MV-4-11 (cell line): ENCODE measurements around the gene ATG4D.
"Not testable (repeated sequence)": the region's sequence is repeated elsewhere in the genome, so short reads cannot be mapped to it uniquely, and the experiment has no call there.

Source experiments
- DNase-seq: peaks from one replicate; lab custom pipeline; 2025; lab: John Stamatoyannopoulos, UW

ATG4D gene

GRCh38 chr19:10519421-10519820 is 24.3 kb upstream of the ATG4D start:
- DNase-seq = no peak

DNA sequence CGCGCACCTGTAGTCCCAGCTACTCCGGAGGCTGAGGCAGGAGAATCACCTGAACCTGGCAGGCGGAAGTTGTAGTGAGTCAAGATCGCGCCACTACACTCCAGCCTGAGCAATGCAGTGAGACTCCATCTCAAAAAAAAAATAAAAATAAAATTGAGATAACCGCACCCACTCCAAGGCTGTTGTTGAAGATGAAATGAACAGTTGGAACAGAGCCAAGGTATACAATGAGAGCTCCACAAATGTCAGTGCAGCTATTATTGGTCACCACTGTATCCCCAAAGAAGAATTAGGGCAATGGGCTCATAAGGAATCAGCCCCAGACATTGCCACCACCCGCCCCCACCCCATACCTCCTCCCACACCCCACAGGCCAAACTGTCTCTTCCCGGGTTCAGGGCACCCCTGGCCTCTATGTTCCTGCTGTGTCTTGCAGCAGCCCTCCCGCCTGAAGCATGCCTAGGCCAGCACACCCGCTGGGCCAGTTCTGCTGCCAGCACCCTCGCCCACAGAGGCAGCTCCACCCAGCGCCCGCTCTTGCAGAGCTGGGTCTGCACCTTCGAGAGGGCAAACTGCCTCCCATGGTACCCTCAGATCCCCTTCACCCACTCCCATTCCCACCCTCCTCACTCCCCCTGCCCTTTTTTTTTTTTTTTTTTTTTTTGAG is 22.9 kb upstream of the ATG4D start:
- no peak for DNase-seq

DNA sequence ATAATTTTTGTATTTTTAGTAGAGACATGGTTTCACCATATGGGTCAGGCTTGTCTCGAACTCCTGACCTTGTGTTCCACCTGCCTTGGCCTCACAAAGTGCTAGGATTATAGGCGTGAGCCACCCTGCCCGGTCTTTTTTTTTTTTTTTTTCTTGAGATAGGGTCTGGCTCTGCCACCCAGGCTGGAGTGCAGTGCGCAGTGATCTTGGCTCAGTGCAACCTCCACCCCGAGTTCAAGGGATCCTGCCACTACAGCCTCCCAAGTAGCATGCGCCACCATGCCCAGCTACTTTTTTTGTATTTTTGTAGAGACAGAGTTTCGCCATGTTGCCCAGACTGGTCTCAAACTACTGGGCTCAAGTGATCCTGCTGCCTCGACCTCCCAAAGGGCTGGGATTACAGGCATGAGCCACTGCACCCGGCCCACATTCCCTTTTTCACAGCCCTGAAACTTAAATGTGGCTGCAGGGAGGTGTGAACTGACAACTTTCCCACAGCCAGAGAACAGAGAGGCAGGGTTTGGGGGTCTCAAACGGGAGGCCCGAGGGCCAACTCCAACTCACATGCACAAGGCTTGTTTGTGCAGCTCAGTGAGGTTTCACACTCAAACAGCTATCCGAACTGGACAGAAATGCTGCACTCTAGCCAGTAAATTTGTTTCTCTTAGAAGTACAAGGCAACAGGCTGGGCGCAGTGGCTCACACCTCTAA is 22.1 kb upstream of the ATG4D start:
- no peak for DNase-seq

DNA sequence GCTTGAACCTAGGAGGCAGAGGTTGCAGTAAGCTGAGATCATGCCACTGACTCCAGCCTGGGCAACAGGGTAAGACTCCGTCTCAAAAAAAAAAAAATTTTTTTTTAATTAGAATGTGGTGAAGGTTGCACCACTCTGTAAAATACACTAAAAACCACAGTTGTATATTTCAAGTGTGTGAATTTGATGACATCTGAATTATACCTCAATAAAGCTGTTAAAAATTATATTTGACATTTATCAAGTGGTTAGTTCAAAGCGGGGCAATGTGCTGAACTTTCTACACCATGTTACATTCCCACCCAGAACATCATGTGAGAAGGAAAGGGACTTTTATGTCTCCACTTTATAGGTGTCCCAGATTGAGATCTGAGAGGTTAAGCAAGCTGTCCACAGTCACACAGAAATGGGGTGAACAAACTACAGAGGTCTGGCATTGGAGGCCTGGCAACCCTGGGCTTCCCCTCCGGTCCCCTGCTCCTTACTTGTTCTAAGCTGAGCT is 20.5 kb upstream of the ATG4D start:
- DNase-seq = peak; percentile 18

- DNase-seq = no peak
These were observed 18.1 kb upstream of the ATG4D start for GRCh38 chr19:10525636-10526035.

GRCh38 chr19:10526887-10527286 is 16.8 kb upstream of the ATG4D start:
- not testable (repeated sequence) for DNase-seq

GRCh38 chr19:10532457-10532856 is 11.2 kb upstream of the ATG4D start:
- DNase-seq = no peak

GRCh38 chr19:10533646-10534386 is 9.9 kb upstream of the ATG4D start:
- peak; percentile 46 for DNase-seq

DNA sequence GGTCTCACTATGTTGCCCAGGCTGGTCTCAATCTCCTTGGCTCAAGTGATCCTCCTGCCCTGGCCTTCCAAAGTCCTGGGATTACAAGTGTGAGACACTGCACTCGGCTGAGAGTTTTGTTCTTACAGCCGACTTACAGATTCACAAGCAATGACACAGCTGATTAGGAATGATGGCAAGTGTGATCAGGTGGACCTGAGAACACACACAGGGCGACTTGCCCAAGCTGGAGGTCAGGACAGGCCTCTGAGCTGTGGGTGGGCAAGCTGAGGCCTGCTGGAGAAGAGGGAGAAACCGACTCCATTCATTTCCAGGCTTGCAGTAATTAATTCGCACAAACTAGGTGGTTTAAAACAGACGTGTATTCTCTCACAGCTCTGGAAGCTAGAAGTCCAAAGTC is 8.1 kb upstream of the ATG4D start:
- no peak for DNase-seq

DNA sequence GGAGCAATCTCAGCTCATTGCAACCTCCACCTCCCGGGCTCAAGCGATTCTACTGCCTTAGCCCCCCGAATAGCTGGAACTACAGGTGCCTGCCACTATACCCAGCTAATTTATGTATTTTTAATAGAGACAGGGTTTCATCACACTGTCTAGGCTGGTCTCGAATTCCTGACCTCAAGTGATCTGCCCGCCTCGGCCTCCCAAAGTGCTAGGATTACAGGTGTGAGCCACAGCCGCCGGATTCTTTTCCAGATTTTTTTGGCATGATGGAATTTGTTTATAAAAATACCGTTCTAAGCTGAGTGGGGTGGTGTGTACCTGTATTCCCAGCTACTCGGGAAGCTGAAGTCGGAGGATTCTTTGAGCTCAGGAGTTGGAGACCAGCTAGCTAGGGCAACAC is 6.0 kb upstream of the ATG4D start:
- DNase-seq = no peak

GRCh38 chr19:10538204-10538983 is 5.3 kb upstream of the ATG4D start:
- DNase-seq = peak; percentile 89

DNA sequence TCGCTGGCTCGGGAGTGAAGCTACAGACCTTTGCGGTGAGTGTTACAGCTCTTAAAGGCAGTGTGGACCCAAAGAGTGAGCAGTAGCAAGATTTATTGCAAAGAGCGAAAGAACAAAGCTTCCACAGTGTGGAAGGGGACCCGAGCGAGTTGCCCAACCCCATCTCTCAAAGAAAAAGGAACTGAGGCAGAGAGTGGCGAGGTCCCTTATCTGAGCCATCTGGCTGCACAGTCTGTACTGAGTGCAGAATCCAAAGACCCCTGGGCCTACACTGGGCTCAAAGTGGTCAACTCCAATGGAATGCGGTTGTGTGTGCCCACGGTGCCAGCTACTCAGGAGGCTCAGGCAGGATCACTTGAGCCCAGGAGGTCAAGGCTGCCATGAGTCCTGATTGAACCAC is 4.7 kb upstream of the ATG4D start:
- DNase-seq = peak; percentile 84

GRCh38 chr19:10543059-10543419 is 665 bp upstream of the ATG4D start:
- DNase-seq = no peak

DNA sequence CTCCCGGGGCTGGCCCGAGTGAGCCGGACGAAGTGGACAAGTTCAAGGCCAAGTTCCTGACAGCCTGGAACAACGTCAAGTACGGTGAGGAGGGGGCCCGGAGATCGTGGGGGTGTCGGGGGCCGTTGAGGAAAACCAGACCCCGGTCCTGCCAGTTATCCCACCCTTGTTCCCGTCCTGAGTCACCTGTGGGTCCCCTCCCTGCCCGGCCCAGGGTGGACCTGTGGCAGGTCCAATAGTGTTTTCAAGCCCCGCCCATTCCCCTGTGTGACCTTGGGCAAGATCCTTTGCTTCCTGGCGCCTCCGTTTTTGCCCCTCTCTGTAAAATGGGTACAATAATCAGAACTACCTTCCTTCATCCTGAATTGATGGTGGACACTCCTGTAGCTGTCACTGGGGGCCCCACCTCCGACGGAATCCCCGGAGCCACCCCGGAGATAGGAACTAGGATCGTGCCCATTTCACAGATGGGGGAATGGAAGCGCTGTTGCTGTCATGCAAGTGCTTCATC is 593 bp downstream of the ATG4D start:
- peak; percentile 18 for DNase-seq

DNA sequence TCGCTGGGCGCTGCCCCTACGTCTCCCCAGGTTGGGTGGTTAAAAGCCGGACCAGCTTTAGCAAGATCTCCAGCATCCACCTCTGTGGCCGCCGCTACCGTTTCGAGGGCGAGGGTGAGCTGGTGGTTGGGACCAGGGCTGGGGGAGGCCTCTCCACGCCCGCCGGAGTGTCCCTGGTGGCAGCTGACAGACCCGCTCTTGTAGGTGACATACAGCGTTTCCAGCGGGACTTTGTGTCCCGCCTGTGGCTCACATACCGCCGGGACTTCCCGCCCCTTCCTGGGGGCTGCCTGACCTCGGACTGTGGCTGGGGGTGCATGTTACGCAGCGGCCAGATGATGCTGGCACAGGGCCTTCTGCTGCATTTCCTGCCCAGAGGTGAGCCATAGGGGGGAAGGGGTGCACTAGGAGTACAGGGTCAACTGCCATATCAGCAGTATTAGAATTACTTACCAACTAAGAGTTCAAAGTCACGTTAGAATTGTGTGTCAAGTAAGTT is 1.1 kb downstream of the ATG4D start:
- DNase-seq = peak; percentile 18

GRCh38 chr19:10546817-10547216 is 3.1 kb downstream of the ATG4D start:
- DNase-seq = no peak

GRCh38 chr19:10548746-10549276 is 5.1 kb downstream of the ATG4D start:
- DNase-seq = no peak

DNA sequence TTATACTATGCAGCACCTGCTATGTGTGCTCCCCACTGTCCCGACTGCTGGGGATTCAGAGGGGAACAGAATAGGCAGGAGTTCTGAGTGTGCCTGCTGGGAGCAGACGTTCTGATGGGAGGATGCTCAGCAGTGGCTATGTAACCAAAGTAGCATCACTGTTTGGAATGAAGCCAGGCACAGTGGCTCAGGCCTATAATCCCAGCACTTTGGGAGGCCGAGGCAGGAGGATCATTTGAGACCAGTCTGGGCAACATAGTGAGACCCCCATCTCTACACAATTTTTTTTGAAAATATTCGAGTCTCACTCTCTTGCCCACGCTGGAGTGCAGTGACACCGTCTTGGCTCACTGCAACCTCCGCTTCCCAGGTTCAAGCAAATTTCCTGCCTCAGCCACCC is 6.0 kb downstream of the ATG4D start:
- DNase-seq = no peak

- DNase-seq = no peak
These were observed 6.6 kb downstream of the ATG4D start for GRCh38 chr19:10550336-10550735.

- not testable (repeated sequence) for DNase-seq
These were observed 7.3 kb downstream of the ATG4D start for GRCh38 chr19:10551006-10551405.

- peak; percentile 89 for DNase-seq
These were observed 8.1 kb downstream of the ATG4D start for GRCh38 chr19:10551698-10552301.
